Uterus (tissue), 2 donors: Measurements from ENCODE around the gene LRRC4B.

Experiments
- CTCF ChIP-seq, 4 experiments: fragments of 200-600 bp in 2 of 4; fragments of 450-650 bp in 2 of 4; sonication (generic) in 2 of 4; IDR thresholded peaks; one replicate each; pipeline ENCODE4 v1.5.1; 2016 to 2019; ENCODE audit warnings: antibody characterized with exemption in 4 of 4, mild to moderate bottlenecking in 2 of 4, moderate library complexity in 1 of 4
- POLR2A ChIP-seq, 2 donors: fragments of 450-650 bp; IDR thresholded peaks; one replicate each; pipeline ENCODE4 v1.6.1; 2016; ENCODE audit warnings: antibody characterized with exemption in 2 of 2, mild to moderate bottlenecking in 1 of 2, moderate library complexity in 1 of 2

GRCh38 chr19:50536662-50537305 is 31.5 kb downstream of the LRRC4B start:
- TF ChIP-seq CTCF (IDR thresholded peaks at IDR 0.05) (no peak), POLR2A (IDR thresholded peaks at IDR 0.05) (no peak)
